Activated T-cell treated with anti-CD3 and anti-CD28 coated beads, Interleukin-2, amount 50 U/mL, for 72 hours (primary cell): Measurements from ENCODE around the gene ADCY4. TPM values are rescaled to one million over a fixed set of nuclear protein-coding genes. Genes with fewer than 3 reads are reported as not detected.
A peak's percentile ranks its signal among the peaks of the same experiment; 100 is the strongest.

Source experiments
- ATAC-seq, 2 donors: fragments of 150-1000 bp; cut with Tn5 transposase; replicated peaks in 1 of 2; 2 replicates each; pipeline ENCODE4 v1.10.0; 2021; ENCODE audit warnings: moderate library complexity in 2 of 2, mild to moderate bottlenecking in 1 of 2
- DNase-seq, 2 donors: peaks; one replicate each; pipeline ENCODE4 v3.0.0; 2021 to 2022; ENCODE audit warnings: mixed read lengths in 1 of 2
- H3K27ac Mint-ChIP-seq: one replicate; pipeline ENCODE4 v1.8.0; 2022; ENCODE audit warnings: mild to moderate bottlenecking, moderate library complexity, mixed read lengths
- H3K27me3 Mint-ChIP-seq: one replicate; pipeline ENCODE4 v1.8.0; 2022; ENCODE audit warnings: low read depth, mixed read lengths
- H3K36me3 Mint-ChIP-seq, 2 donors: one replicate each; pipeline ENCODE4 v1.8.0; 2022; ENCODE audit warnings: mixed read lengths in 2 of 2, mild to moderate bottlenecking in 1 of 2; ENCODE audit not compliant: insufficient read depth in 2 of 2
- H3K4me1 Mint-ChIP-seq: one replicate; pipeline ENCODE4 v1.8.0; 2022; ENCODE audit warnings: low read depth, mixed read lengths
- H3K4me3 Mint-ChIP-seq, 2 donors: one replicate each; pipeline ENCODE4 v1.8.0; 2022; ENCODE audit warnings: mild to moderate bottlenecking in 2 of 2, mixed read lengths in 2 of 2, moderate library complexity in 2 of 2
- H3K9me3 Mint-ChIP-seq, 2 donors: one replicate each; pipeline ENCODE4 v1.8.0; 2022; ENCODE audit warnings: mixed read lengths in 2 of 2
- total RNA-seq, 2 donors: library from RNA; stranded (reverse); gene quantifications; one replicate each; pipeline ENCODE4 v1.2.3, GENCODE V29; 2022

The ADCY4 gene
- total RNA-seq, 2 donors from 2014 or later: 4.6 to 6.9 TPM

GRCh38 chr14:24314377-24315193 is 20.3 kb downstream of the ADCY4 start:
- no peak for DNase-seq
- Mint-ChIP-seq H3K27me3 (peaks cover 6% of the 10 kb centered on the region), H3K36me3 (peaks cover 0 to 4% of the 10 kb centered on the region in 2 donors), H3K27ac (no peak overlapping the region), H3K4me3 (peak overlapping the region in 1 of 2 donors; percentile 42), H3K4me1 (peaks cover 65% of the 10 kb centered on the region), H3K9me3 (no peaks in the 10 kb centered on the region)
- ATAC-seq: no peak

DNA sequence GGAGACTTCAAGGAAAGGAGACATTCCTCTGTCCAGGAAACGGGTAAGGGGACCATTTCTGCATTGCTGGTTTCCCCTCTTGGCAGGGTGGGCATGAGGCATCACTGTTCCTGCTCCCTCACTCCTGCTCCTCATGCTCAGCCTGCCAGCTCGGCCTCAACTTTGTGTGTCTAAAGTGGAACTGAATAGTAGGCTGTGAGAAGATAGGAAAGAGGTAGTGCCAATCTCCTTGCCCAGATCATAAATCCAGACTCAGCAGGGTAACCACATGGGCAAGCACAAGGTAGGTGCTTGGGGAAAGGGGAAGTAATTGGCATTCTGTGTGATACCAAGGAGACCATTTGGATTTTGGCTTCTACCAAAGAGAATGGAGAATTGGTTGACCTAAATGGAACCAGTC is 21.0 kb downstream of the ADCY4 start:
- ATAC-seq (no peak), DNase-seq (no peak)
- H3K4me1 Mint-ChIP-seq: peaks cover 71% of the 10 kb centered on the region
- peak overlapping the region; percentile 17 to 86 for H3K4me3 Mint-ChIP-seq
- peaks cover 0 to 10% of the 10 kb centered on the region in 2 donors for H3K36me3 Mint-ChIP-seq
- H3K27me3 Mint-ChIP-seq: no peaks in the 10 kb centered on the region
- H3K27ac Mint-ChIP-seq: peak overlapping the region; percentile 22
- H3K9me3 Mint-ChIP-seq: no peaks in the 10 kb centered on the region

DNA sequence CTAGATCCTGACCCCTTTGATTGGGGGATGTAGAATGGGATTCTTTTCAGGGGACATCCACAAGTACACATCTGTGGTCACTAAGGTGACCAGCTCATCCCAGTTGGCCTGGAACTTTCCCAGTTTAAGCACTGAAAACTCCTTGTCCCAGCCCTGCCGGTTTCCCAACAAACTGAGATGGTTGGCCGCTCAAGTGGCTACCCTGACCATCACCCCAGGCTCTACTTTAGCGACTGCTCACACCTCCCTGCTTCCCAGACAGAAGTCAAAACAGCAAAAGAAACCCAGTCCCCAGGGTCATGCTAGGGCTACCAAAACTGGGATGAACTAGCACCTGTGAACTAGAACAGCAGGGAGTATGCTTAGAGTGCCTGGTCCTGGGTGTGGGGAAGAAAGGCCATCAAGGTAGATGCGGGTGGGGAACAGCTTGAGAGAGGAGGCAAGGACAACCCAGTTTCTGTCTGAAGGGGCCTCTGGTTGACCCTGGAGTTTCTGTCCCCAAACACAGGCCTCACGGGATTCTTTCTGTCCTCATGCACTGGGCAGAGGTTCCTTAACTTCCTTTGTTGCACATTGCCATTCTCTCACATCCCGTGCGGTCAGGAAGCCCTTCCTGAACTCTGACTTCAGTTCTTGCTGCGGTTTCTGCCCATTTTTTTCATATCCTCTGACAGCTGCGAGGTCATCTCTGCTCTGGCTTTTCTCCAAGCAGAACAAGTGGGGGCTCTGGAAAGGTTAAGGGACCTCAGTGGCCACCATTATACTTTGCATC is 21.9 kb downstream of the ADCY4 start:
- Mint-ChIP-seq H3K27ac (peak overlapping the region; percentile 64), H3K9me3 (no peaks in the 10 kb centered on the region), H3K27me3 (no peaks in the 10 kb centered on the region), H3K4me3 (peak overlapping the region; percentile 85 to 86), H3K4me1 (peaks cover 76% of the 10 kb centered on the region), H3K36me3 (peaks cover 2 to 13% of the 10 kb centered on the region in 2 donors)
- ATAC-seq (no peak), DNase-seq (no peak)

DNA sequence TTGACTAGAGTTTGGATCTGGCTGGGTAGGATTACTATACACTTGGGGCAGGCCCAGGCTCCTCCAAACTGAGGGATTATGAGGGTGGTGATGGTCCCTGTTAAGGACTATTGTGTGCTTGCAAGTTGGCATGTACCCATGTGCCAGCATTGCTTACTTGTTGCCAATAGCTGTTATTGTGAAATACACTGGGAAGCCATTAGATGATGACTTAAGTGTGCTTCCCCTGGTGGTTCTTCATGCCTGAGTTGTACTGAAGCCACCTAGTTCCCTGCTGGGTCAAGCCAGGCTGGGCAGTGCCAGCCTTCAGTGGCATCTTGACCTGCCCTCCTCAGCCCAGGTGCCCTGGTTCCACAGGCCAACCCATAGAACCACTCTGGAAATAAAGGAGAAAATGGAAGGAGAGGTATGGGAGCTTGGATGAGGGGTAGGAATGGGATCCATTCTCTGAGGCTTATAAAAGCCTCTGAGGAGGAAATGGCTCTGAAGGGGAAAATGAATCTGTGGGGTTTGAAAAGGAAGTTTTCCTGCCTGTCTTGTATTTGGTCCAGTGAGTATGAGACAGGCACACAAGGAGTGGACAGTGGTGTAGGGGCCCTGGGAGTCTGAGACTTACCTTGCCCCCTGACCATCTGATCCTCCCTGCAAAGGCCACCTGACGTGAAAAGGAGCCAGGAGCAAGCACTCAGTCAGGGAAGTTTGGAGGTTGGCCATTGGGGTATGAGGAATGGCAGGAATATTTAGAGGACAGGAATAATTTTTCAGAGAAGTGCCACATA is 22.8 kb downstream of the ADCY4 start:
- ATAC-seq (no peak), DNase-seq (no peak)
- H3K27ac Mint-ChIP-seq: peak overlapping the region; percentile 64
- peaks cover 76% of the 10 kb centered on the region for H3K4me1 Mint-ChIP-seq
- H3K9me3 Mint-ChIP-seq: no peaks in the 10 kb centered on the region
- H3K36me3 Mint-ChIP-seq: peaks cover 2 to 13% of the 10 kb centered on the region in 2 donors
- H3K4me3 Mint-ChIP-seq: peak overlapping the region; percentile 85 to 86
- no peaks in the 10 kb centered on the region for H3K27me3 Mint-ChIP-seq

DNA sequence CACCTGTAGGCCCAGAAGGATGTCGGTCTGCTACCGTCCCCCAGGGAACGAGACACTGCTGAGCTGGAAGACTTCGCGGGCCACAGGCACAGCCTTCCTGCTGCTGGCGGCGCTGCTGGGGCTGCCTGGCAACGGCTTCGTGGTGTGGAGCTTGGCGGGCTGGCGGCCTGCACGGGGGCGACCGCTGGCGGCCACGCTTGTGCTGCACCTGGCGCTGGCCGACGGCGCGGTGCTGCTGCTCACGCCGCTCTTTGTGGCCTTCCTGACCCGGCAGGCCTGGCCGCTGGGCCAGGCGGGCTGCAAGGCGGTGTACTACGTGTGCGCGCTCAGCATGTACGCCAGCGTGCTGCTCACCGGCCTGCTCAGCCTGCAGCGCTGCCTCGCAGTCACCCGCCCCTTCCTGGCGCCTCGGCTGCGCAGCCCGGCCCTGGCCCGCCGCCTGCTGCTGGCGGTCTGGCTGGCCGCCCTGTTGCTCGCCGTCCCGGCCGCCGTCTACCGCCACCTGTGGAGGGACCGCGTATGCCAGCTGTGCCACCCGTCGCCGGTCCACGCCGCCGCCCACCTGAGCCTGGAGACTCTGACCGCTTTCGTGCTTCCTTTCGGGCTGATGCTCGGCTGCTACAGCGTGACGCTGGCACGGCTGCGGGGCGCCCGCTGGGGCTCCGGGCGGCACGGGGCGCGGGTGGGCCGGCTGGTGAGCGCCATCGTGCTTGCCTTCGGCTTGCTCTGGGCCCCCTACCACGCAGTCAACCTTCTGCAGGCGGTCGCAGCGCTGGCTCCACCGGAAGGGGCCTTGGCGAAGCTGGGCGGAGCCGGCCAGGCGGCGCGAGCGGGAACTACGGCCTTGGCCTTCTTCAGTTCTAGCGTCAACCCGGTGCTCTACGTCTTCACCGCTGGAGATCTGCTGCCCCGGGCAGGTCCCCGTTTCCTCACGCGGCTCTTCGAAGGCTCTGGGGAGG is 23.9 kb downstream of the ADCY4 start, which contains the start of gene LTB4R:
LTB4R (plus strand) TSS at position 857 of the 959 bp plus-strand sequence. CDS start 4,150 bp downstream, outside the sequence.
- Mint-ChIP-seq H3K27me3 (no peaks in the 10 kb centered on the region), H3K4me3 (peak within 1 kb of the TSS; percentile 85 to 86)
- DNase-seq: peak; percentile 79 to 80

GRCh38 chr14:24310265-24310645 is 24.6 kb downstream of the ADCY4 start:
- peak overlapping the region; percentile 85 to 86 for H3K4me3 Mint-ChIP-seq
- peaks cover 3 to 20% of the 10 kb centered on the region in 2 donors for H3K36me3 Mint-ChIP-seq
- H3K9me3 Mint-ChIP-seq: no peaks in the 10 kb centered on the region
- H3K27me3 Mint-ChIP-seq: no peaks in the 10 kb centered on the region
- no peak overlapping the region for H3K27ac Mint-ChIP-seq
- DNase-seq (no peak), ATAC-seq (no peak)
- H3K4me1 Mint-ChIP-seq: peaks cover 74% of the 10 kb centered on the region

More for the DNA sequence above, 23.9 kb downstream of the ADCY4 start, which contains the start of gene LTB4R:
- Mint-ChIP-seq H3K4me1 (peaks cover 74% of the 10 kb centered on the region), H3K9me3 (no peaks in the 10 kb centered on the region), H3K36me3 (peaks cover 2 to 20% of the 10 kb centered on the region in 2 donors), H3K27ac (peak within 1 kb of the TSS; percentile 64)
- peak; percentile 86 for ATAC-seq

- Mint-ChIP-seq H3K4me1 (peaks cover 68% of the 10 kb centered on the region), H3K27me3 (no peaks in the 10 kb centered on the region), H3K27ac (no peak within 1 kb of the TSS), H3K9me3 (no peaks in the 10 kb centered on the region), H3K4me3 (peak within 1 kb of the TSS; percentile 85 to 86), H3K36me3 (peaks cover 5 to 25% of the 10 kb centered on the region in 2 donors)
- ATAC-seq: no peak
- DNase-seq: no peak
Observed at GRCh38 chr14:24309538-24310264, 25.2 kb downstream of the ADCY4 start, which contains the start of gene LTB4R2. Gene LTB4R2, plus strand, starts transcription at chr14:24310140. Its CDS starts 525 bp downstream, at chr14:24310665.

DNA sequence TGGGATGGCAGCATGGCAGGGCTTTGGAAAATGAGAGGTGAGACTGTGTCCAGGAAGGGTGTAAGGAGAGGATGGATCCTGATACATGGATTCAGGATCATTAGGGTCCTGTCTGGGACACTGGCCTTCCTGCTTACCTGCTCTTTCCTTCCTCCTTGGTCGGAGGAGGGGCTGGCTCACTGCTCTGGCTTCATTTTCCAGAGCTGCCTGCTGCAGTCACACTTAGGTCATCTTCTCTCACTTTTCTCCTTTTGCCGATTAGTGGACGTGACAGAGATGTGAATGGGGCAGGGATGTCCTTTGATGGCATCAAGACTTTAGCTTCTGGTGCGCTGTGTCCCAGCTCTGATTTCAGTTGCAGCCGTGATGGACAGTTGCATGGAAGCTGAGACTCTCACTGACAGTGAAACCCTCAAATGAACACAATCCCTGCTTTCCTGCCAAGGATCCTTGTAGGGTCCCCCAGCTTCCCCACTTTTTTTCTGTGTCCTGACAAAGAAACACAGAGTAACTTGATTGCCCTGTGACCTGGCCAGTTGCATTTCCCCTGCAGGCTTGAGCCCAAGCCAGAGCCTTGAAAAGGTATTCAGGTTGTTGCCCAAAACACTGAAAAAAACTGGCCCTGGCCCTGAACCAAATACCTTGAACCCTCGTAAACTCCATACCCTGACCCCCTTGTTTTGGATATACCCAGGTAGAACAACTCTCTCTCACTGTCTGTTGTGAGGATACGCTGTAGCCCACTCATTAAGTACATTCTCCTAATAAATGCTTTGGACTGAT is 26.3 kb downstream of the ADCY4 start:
- Mint-ChIP-seq H3K4me1 (peaks cover 56% of the 10 kb centered on the region), H3K27ac (no peak overlapping the region), H3K9me3 (no peaks in the 10 kb centered on the region), H3K4me3 (no peak overlapping the region), H3K36me3 (peaks cover 5 to 33% of the 10 kb centered on the region in 2 donors), H3K27me3 (no peaks in the 10 kb centered on the region)
- DNase-seq: no peak
- ATAC-seq: no peak

GRCh38 chr14:24307575-24308341 is 27.1 kb downstream of the ADCY4 start, which contains the start of gene CIDEB:
Gene CIDEB, minus strand, starts transcription at chr14:24307977. Its CDS starts 119 bp downstream, at chr14:24307858.
- H3K27me3 Mint-ChIP-seq: no peaks in the 10 kb centered on the region
- no peaks in the 10 kb centered on the region for H3K9me3 Mint-ChIP-seq
- H3K4me3 Mint-ChIP-seq: no peak within 1 kb of the TSS
- DNase-seq (peak; percentile 57 to 72), ATAC-seq (peak in 1 of 2 donors; percentile 17)
- H3K4me1 Mint-ChIP-seq: peaks cover 49% of the 10 kb centered on the region
- peaks cover 5 to 37% of the 10 kb centered on the region in 2 donors for H3K36me3 Mint-ChIP-seq
- H3K27ac Mint-ChIP-seq: peak within 1 kb of the TSS; percentile 12

DNA sequence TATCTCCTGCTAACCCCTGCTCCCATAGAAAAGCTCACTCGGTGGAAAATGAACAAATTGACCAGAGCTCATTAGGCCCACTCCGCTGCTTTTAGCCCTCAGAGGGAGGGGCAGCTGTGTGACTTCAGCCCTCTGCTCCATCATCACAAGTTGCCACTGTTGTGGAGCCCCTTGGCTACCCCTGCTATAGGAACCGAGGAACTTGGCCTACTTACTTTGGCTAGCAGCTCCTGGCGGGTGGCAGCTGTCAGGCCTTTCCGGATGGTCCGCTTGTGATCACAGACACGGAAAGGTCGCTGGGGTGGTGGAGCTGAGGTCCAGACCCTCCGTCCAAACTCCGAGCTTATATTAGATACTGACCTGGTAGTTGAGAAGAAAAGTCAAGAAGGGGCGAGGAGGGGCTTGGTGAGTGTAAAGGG is 27.7 kb downstream of the ADCY4 start:
- H3K36me3 Mint-ChIP-seq: peaks cover 5 to 41% of the 10 kb centered on the region in 2 donors
- no peaks in the 10 kb centered on the region for H3K27me3 Mint-ChIP-seq
- no peak overlapping the region for H3K27ac Mint-ChIP-seq
- peaks cover 46% of the 10 kb centered on the region for H3K4me1 Mint-ChIP-seq
- no peak for ATAC-seq
- no peak overlapping the region for H3K4me3 Mint-ChIP-seq
- H3K9me3 Mint-ChIP-seq: no peaks in the 10 kb centered on the region
- DNase-seq: no peak
